H9 (cell line): ENCODE results near the gene OR4F15. TPM values are rescaled to one million over a fixed set of nuclear protein-coding genes. Genes with fewer than 3 reads are reported as not detected.
"Not testable (repeated sequence)": the region's sequence is repeated elsewhere in the genome, so short reads cannot be mapped to it uniquely, and the experiment has no call there.

ENCODE experiments used
- DNase-seq: peaks from one replicate; pipeline ENCODE4 v3.0.0-alpha.2; 2017
- H2AFZ ChIP-seq: one replicate; pipeline ENCODE4 v1.6.1; 2013; ENCODE audit warnings: mild to moderate bottlenecking, low read length, control low read depth, moderate library complexity
- H2AK5ac ChIP-seq: 2 replicates; pipeline ENCODE4 v1.6.1; 2013; ENCODE audit warnings: low read length, control low read depth, mixed read lengths; ENCODE audit not compliant: insufficient read length
- H2BK120ac ChIP-seq: one replicate; pipeline ENCODE4 v1.6.1; 2013; ENCODE audit warnings: low read depth, mild to moderate bottlenecking, low read length, control low read depth, inconsistent platforms; ENCODE audit not compliant: poor library complexity, severe bottlenecking
- H2BK12ac ChIP-seq: 2 replicates; pipeline ENCODE4 v1.6.1; 2013; ENCODE audit warnings: low read length, control low read depth, mixed read lengths, low read depth; ENCODE audit not compliant: insufficient read length
- H2BK15ac ChIP-seq: 2 replicates; pipeline ENCODE4 v1.6.1; 2013; ENCODE audit warnings: low read depth, low read length, control low read depth
- H2BK20ac ChIP-seq: one replicate; pipeline ENCODE4 v1.6.1; 2013; ENCODE audit warnings: low read depth, mild to moderate bottlenecking, low read length, control low read depth, inconsistent platforms; ENCODE audit not compliant: poor library complexity, severe bottlenecking
- H2BK5ac ChIP-seq: 2 replicates; pipeline ENCODE4 v1.6.1; 2013; ENCODE audit warnings: low read length, control low read depth, mixed read lengths; ENCODE audit not compliant: insufficient read length
- H3K14ac ChIP-seq: 2 replicates; pipeline ENCODE4 v1.6.1; 2013; ENCODE audit warnings: low read length, control low read depth; ENCODE audit not compliant: insufficient read depth
- H3K18ac ChIP-seq: 2 replicates; pipeline ENCODE4 v1.6.1; 2013; ENCODE audit warnings: low read depth, mild to moderate bottlenecking, mixed read lengths, low read length, control low read depth; ENCODE audit not compliant: insufficient read length
- H3K23ac ChIP-seq: 2 replicates; pipeline ENCODE4 v1.6.1; 2013; ENCODE audit warnings: low read length, control low read depth, mixed read lengths, low read depth; ENCODE audit not compliant: insufficient read length
- H3K23me2 ChIP-seq: 2 replicates; pipeline ENCODE4 v1.6.1; 2013; ENCODE audit warnings: low read depth, mild to moderate bottlenecking, mixed read lengths, low read length, control low read depth; ENCODE audit not compliant: insufficient read length, poor library complexity, severe bottlenecking
- H3K27ac ChIP-seq: 2 replicates; pipeline ENCODE4 v1.5.1; 2013; ENCODE audit warnings: low read length, control low read depth, mixed read lengths, low read depth; ENCODE audit not compliant: insufficient read length
- H3K27me3 ChIP-seq: 2 replicates; pipeline ENCODE4 v1.6.1; 2013; ENCODE audit warnings: low read length, control low read depth, inconsistent platforms; ENCODE audit not compliant: insufficient read depth
- H3K4ac ChIP-seq: 2 replicates; pipeline ENCODE4 v1.6.1; 2013; ENCODE audit warnings: low read depth, mild to moderate bottlenecking, control low read depth, inconsistent platforms, low read length, moderate library complexity
- H3K4me1 ChIP-seq: 2 replicates; pipeline ENCODE4 v1.6.1; 2013; ENCODE audit warnings: low read length, control low read depth, inconsistent platforms; ENCODE audit not compliant: insufficient read depth
- H3K4me2 ChIP-seq: 2 replicates; pipeline ENCODE4 v1.6.1; 2013; ENCODE audit warnings: low read length, control low read depth, mixed read lengths; ENCODE audit not compliant: insufficient read length, insufficient read depth
- H3K56ac ChIP-seq: 2 replicates; pipeline ENCODE4 v1.6.1; 2013; ENCODE audit warnings: low read depth, mild to moderate bottlenecking, mixed read lengths, low read length, control low read depth; ENCODE audit not compliant: insufficient read length
- H3K79me1 ChIP-seq: 2 replicates; pipeline ENCODE4 v1.6.1; 2013; ENCODE audit warnings: low read depth, mild to moderate bottlenecking, moderate library complexity, low read length, control low read depth, inconsistent platforms; ENCODE audit not compliant: insufficient read depth, poor library complexity, severe bottlenecking
- H3K79me2 ChIP-seq: 2 replicates; pipeline ENCODE4 v1.6.1; 2013; ENCODE audit warnings: low read length, control low read depth, inconsistent platforms; ENCODE audit not compliant: insufficient read depth
- H3K9ac ChIP-seq: 2 replicates; pipeline ENCODE4 v1.6.1; 2013; ENCODE audit warnings: low read length, control low read depth, mixed read lengths; ENCODE audit not compliant: insufficient read length; ENCODE audit errors: extremely low read depth
- H3K9me3 ChIP-seq: one replicate; pipeline ENCODE4 v1.6.1; 2013; ENCODE audit warnings: low read depth, low read length, inconsistent platforms; ENCODE audit not compliant: control insufficient read depth
- H3T11ph ChIP-seq: one replicate; pipeline ENCODE4 v1.6.1; 2013; ENCODE audit warnings: mild to moderate bottlenecking, low read length, control low read depth, inconsistent platforms
- H4K20me1 ChIP-seq: one replicate; pipeline ENCODE4 v1.6.1; 2013; ENCODE audit not compliant: control insufficient read depth, insufficient read length, insufficient read depth
- H4K5ac ChIP-seq: 2 replicates; pipeline ENCODE4 v1.6.1; 2013; ENCODE audit warnings: low read depth, mild to moderate bottlenecking, mixed read lengths, low read length, control low read depth; ENCODE audit not compliant: insufficient read length
- H4K8ac ChIP-seq: replicated peaks from 2 replicates; pipeline ENCODE4 v1.6.1; 2013; ENCODE audit warnings: low read length, control low read depth, mixed read lengths, low read depth; ENCODE audit not compliant: insufficient read length
- H4K91ac ChIP-seq: 2 replicates; pipeline ENCODE4 v1.6.1; 2013; ENCODE audit warnings: low read depth, mild to moderate bottlenecking, moderate library complexity, mixed read lengths, low read length, control low read depth; ENCODE audit not compliant: insufficient read length
- H3K27ac Mint-ChIP-seq, 3 experiments: 2 replicates in 2 of 3; 3 replicates in 1 of 3; pipeline ENCODE4 v1.8.0; 2020 to 2021; ENCODE audit warnings: mixed read lengths in 3 of 3, mild to moderate bottlenecking in 1 of 3, moderate library complexity in 1 of 3
- H3K27me3 Mint-ChIP-seq: 2 replicates; pipeline ENCODE4 v1.8.0; 2021; ENCODE audit warnings: low read depth, mild to moderate bottlenecking, moderate library complexity, mixed read lengths
- H3K36me3 Mint-ChIP-seq, 3 experiments: 2 replicates in 2 of 3; 3 replicates in 1 of 3; pipeline ENCODE4 v1.8.0; 2020 to 2021; ENCODE audit warnings: low read depth in 3 of 3, mixed read lengths in 3 of 3; ENCODE audit not compliant: insufficient read depth in 1 of 3
- H3K4me1 Mint-ChIP-seq, 2 experiments: 2 replicates each; pipeline ENCODE4 v1.8.0; 2020; ENCODE audit warnings: mixed read lengths in 2 of 2
- H3K4me3 Mint-ChIP-seq, 2 experiments: 2 replicates in 1 of 2; 3 replicates in 1 of 2; pipeline ENCODE4 v1.8.0; 2020 to 2021; ENCODE audit warnings: mild to moderate bottlenecking in 2 of 2, mixed read lengths in 2 of 2, moderate library complexity in 1 of 2
- H3K9me3 Mint-ChIP-seq, 2 experiments: 2 replicates in 1 of 2; 3 replicates in 1 of 2; pipeline ENCODE4 v1.8.0; 2020; ENCODE audit warnings: mild to moderate bottlenecking in 2 of 2, mixed read lengths in 2 of 2, moderate library complexity in 1 of 2
- WGBS: extraction: QIAGEN DNeasy Blood & Tissue Kit; methylation state at CpG from one replicate; pipeline ENCODE4 v1.1.7; 2013; ENCODE audit warnings: missing lambda C conversion rate, low lambda C conversion rate, mixed read lengths; ENCODE audit not compliant: insufficient read length; ENCODE audit errors: extremely low coverage; 5-methylcytosine and 5-hydroxymethylcytosine counted together
- total RNA-seq: library from RNA; stranded (reverse); gene quantifications from 2 replicates; pipeline ENCODE4 v1.2.1, GENCODE V29; 2021

OR4F15 gene
- total RNA-seq, 1 experiment from 2014 or later: not detected

GRCh38 chr15:101788001-101788400 lies 24.0 kb upstream of the OR4F15 start:
- H3K27ac Mint-ChIP-seq: not testable (repeated sequence)

GRCh38 chr15:101788503-101789269 lies 23.3 kb upstream of the OR4F15 start:
- H3K4ac ChIP-seq, H3K9me3 Mint-ChIP-seq, H4K5ac ChIP-seq, H3K36me3 Mint-ChIP-seq, H2BK12ac ChIP-seq, H2AK5ac ChIP-seq, H4K8ac ChIP-seq, H4K91ac ChIP-seq, H3K4me3 Mint-ChIP-seq, H3K18ac ChIP-seq, H3K79me1 ChIP-seq, H3K14ac ChIP-seq, H3K9ac ChIP-seq, H3K9me3 ChIP-seq, H3K4me1 ChIP-seq, H2BK20ac ChIP-seq, H3K23ac ChIP-seq, DNase-seq, H3T11ph ChIP-seq, H3K27me3 ChIP-seq, H2BK5ac ChIP-seq, H2BK15ac ChIP-seq, H2BK120ac ChIP-seq, H3K23me2 ChIP-seq, H3K27ac Mint-ChIP-seq, H2AFZ ChIP-seq, H4K20me1 ChIP-seq, H3K79me2 ChIP-seq, H3K4me1 Mint-ChIP-seq, H3K56ac ChIP-seq, H3K4me2 ChIP-seq, H3K27ac ChIP-seq: not testable (repeated sequence)
- WGBS: no CpG with 5 or more reads among the region's 5 CpGs
- H3K27me3 Mint-ChIP-seq: peaks cover 16% of the 10 kb centered on the region

More at GRCh38 chr15:101788001-101788400, 24.0 kb upstream of the OR4F15 start:
- H2BK120ac ChIP-seq, H3K4ac ChIP-seq, H3K9me3 ChIP-seq, H3K4me2 ChIP-seq, H2BK15ac ChIP-seq, H2BK5ac ChIP-seq, H4K20me1 ChIP-seq, H3K4me3 Mint-ChIP-seq, H4K91ac ChIP-seq, DNase-seq, H2BK20ac ChIP-seq, H3K23ac ChIP-seq, H3K79me2 ChIP-seq, H2BK12ac ChIP-seq, H3K36me3 Mint-ChIP-seq, H3K9ac ChIP-seq, H3K14ac ChIP-seq, H3K79me1 ChIP-seq, H3K4me1 Mint-ChIP-seq, H3K9me3 Mint-ChIP-seq, H4K8ac ChIP-seq, H3K18ac ChIP-seq, H3K27ac ChIP-seq, H3K23me2 ChIP-seq, H2AK5ac ChIP-seq, H3T11ph ChIP-seq, H3K56ac ChIP-seq, H4K5ac ChIP-seq, H3K27me3 ChIP-seq, H2AFZ ChIP-seq, H3K4me1 ChIP-seq: not testable (repeated sequence)
- WGBS: no CpG with 5 or more reads among the region's 2 CpGs
- peaks cover 18% of the 10 kb centered on the region for H3K27me3 Mint-ChIP-seq
